GM19239 (cell line): ENCODE results near the gene TGFB1I1.
"Not testable (repeated sequence)": the region's sequence is repeated elsewhere in the genome, so short reads cannot be mapped to it uniquely, and the experiment has no call there.

Experiments used
- DNase-seq: peaks from one replicate; pipeline ENCODE4 v3.0.0; 2011; ENCODE audit warnings: low spot score; ENCODE audit not compliant: insufficient read length
- FAIRE-seq: peaks from 2 replicates; lab custom pipeline; 2011; peaks lifted over from hg19 to GRCh38; lab: Jason Lieb, UNC

TGFB1I1 gene

DNA sequence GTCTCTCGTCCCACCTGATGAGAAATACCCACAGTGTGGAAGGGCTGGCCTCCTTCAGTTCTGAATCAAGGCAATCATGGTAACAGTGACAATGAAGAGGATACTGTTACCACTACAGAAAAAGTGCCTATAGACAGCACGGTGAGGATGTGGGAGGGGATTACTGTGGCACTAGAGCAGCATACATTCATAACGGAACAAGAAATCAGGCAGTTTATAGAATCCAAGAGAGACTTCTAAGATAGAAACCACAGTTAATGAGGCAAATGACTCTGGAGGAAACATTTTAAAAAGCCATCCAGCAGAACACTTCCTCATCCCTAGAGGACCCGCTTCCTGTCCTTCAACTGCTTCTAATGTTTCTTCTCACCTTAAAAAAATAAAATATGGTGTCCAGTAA, 33.5 kb downstream of the TGFB1I1 start:
- DNase-seq (no peak), FAIRE-seq (no peak)

DNA sequence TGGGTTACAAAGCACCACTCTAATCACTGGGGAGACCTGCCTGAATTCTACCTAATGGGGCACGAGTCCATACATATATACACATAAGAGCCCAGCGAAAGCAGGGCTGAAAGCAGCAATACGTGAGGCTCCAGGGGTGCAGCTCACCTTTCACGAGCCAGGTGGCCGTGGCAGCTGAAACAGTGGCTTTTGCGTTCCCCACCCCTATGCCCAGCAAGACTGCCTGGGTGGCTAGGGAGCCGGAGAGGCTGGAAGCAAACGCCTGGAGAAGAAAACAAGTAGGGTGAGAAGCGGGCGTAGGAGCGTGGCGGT, 35.6 kb downstream of the TGFB1I1 start:
- no peak for DNase-seq
- no peak for FAIRE-seq

DNA sequence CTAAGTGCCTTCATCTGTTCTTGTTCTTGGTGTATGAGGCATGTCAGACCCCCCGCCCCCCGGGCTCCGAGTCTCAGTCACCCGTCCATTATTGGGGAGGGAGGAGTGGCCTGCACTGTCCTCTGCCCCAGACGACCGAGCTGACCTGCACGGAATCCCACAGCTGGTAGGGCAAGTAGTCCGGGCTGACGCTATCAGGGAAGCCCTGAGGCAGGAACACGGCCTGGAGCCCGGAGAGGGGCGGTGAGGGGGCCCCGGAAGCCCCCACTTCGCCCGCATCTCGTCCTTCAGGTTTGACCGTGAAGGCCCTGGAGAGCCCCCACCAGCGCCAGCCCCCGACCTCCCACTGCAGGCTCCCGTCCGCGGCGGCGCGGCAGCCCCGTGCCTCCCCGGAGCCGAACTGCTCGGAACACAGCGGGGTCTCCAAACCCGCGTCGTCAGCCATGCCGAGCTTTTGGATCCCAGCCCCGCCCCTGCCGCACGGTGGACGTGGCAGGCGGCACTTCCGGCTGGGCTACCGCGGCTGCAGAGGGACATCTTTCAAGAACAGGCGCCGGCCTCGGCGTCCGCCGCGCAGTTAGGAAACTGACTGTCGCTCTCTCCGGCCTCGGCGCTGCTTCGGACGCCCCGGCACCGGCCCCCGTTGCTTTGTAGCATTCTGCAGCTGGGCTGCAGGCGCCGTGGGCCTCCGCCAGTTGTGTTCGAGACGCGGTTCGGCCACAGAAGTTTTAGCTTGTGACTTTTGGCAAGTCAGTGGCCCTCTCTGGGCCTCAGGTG, 36.2 kb downstream of the TGFB1I1 start, which contains the start of gene RUSF1:
RUSF1 (minus strand) TSS at position 463 of the 777 bp plus-strand sequence; CDS start at position 445, 18 bp downstream.
- DNase-seq = peak; percentile 83

DNA sequence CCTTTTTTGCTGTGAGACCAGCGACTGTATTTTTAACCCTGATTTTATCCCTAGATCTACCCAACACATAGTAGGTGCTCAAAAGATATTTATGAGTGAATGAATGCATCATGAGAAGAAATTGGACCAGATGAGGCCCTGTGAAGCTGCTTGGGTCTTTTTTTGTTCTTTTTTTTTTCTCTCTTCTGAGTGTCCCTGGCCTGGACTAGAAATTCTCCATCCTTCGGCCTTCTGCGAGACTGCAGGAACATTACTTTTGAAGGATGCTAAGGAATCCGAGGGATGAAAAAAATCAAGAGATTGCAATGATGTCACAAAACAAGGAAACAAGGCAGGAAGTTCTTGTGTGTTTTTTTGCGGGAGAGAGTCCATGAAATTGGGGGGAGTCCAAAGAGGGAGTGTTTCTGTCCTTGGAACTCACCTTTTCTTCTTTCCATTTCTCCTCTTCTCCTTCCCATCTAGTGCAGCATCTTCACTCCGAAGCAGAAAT, 36.8 kb downstream of the TGFB1I1 start:
- DNase-seq (no peak), FAIRE-seq (peak; percentile 61)

More for the DNA sequence above, 36.2 kb downstream of the TGFB1I1 start, which contains the start of gene RUSF1:
- peak; percentile 47 for FAIRE-seq

DNA sequence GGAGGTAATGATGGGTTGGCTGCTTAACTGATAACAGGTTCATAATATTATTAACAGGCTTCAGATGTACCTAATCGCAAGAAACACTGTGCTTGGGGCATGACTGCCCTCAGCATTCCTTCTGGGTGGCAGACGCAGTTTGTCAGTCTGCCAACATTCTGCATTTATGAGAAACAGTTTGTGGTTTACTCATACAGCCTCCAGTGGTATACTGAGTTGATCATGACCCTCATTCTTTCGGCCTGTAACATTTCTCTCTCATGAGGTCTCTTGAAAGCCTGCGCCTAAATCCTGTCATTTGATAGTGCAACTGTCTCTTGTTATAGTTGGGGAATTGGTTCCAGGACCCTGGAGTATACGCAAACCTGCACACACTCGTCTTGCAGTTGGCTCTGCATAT, 41.2 kb downstream of the TGFB1I1 start:
- FAIRE-seq (no peak), DNase-seq (no peak)

DNA sequence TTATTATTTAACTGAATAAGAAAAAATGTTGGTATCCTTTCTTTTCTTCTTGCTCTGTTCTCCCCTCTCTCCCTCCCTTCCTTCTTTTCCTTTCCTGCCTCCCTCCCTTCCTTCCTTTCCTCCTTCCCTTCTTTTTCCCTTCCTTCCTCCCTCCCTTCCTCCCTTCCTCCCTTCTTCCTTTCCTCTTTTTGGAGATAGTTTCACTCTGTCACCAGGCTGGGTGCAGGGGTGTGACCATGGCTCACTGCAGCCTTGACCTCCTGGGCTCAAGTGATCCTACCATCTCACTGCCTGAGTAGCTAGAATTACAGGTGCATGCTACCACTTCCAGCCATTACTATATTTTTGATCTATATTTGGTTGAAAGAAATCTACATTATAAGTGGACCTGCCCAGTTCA, 41.9 kb downstream of the TGFB1I1 start:
- DNase-seq = no peak
- no peak for FAIRE-seq

DNA sequence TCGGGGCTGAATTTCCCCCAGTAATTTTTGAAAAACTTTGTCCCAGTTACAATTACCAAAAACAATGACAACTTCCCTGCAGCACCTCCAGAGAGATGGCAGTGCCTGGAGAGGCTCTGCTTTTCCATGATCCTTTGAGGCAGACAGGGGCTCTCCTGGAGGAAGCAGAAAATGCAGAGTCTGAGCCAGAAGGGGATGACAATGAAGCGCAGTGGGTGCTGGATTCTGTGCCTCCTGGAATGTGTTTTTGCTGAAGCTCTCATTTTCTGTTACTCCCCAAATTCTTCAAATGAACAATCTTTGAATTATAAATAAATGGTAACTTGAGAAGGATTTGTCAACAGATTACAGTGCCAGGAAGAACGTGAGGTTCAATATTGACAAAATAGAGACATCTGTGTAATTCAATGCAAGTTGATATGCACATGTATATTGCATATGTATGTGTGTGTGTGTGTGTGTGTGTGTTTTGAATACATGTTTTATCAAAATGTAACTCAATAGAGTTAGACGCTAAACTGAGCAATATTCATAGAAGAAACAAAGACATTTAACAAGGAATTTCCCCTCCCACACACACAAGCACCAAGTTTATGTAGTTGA, 45.9 kb downstream of the TGFB1I1 start:
- no peak for DNase-seq
- no peak for FAIRE-seq

DNA sequence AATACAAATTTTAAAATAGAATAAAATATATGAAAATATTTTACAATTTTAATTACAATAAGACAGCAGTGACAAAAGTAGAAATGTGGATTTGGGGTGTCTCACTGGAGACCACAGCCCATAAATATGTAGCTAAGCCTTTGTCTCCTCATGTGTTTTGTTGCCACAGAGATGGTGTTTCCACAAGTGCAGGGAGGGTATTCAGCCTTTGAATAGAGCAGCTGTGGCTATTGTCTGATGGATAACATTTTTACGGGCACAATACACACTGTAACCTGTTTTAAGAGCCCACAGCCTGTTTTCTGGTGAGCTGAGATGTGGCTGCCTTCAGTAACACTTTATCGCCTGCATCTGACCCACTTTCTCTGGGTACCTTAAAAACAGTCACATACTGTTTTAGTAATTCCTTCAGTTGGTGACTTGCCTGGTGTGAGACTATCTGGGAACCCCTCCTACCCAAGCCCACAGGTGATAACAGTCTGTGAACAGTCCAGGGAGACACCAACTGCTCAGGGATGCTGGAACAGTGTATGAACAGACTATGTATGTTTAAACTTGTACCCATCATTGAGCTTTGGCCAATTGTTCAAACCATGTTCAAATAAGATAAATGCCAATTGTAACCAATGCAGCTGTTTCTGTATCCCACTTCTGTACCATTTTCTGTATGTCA, 47.9 kb downstream of the TGFB1I1 start:
- no peak for DNase-seq
- FAIRE-seq = no peak

DNA sequence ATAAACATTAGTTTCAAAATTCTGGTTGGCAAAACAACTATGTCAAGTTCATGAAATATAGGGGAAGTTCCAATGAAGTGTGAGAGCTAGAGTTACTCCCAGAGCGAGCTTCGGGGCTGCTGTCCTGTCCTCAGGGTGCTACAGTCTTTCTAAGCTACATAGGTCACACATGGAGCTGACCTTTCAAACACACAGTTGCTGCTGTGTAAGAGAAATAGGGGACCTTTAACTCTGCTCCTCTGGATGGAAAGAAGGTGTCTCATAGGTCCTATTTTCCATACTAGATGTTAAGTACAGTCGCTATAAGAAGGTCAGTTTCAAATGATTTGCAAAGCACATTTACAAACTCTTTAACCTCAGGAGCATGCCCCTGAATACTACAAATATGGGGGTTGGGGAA, 49.4 kb downstream of the TGFB1I1 start:
- DNase-seq (no peak), FAIRE-seq (no peak)

DNA sequence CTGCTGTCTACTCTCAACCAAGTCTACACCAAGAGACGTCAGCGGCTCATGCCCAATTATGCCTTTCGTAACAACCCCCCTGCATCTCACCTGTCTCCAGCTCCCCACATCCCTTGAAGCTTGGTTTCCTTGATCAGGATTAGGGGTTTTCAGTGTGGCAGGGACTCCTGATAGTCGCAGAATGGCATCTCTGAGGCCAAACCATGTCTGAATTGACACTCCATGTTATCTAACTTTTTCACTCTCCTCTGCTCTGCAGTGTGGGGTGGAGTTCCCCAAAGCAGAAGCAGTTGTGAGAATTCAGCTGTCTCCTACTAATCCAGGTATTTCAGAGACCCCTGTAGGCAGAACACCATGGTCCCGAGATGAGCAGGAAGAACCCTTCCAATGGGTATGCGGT, 50.1 kb downstream of the TGFB1I1 start:
- no peak for FAIRE-seq
- DNase-seq = no peak

DNA sequence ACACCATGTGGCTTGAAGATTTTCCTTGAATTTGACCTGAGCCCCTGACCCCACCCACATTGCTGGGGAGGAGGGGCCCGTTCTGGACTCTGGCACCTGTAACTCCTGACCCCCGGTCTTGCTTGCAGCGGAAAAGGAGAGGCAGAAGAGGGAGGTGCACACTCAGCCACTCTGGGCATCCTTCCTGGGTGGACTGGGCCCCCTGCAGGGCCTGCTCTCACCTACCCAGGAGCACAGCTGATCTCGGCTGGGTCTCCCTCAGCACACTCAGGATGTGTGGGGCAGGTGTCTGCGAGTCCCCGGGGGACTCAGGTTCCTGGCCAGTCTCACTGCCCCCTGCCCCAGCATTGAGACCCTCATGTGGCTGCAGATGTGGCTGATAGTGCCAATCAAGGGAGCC, 51.8 kb downstream of the TGFB1I1 start:
- not testable (repeated sequence) for FAIRE-seq, DNase-seq

DNA sequence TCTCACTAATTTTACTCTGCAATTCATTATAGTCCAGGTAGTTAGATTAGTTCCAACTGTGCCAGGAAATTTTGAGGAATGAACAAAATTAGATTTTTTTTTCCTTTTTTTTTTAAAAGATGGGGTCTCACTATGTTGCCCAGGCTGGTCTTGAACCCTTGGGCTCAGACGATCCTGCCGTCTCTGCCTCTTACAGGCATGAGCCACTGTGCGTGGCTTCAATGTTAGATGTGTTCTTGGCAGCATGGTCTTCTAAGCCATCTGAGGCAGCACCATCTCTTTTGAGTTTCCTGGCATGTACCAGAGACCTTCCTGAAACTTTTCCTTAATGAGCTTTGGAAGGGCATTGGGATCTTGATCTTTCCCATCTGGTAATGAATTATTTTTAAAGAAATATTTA, 53.2 kb downstream of the TGFB1I1 start:
- no peak for FAIRE-seq
- DNase-seq = no peak
